NOMO-1 (cell line): ENCODE results near the gene NGDN.
"Not testable (repeated sequence)": the region's sequence is repeated elsewhere in the genome, so short reads cannot be mapped to it uniquely, and the experiment has no call there.

Experiments
- DNase-seq, 2 experiments: peaks; one replicate each; lab custom pipeline; 2025; ENCODE audit not compliant: unreplicated experiment in 2 of 2; lab: John Stamatoyannopoulos, UW

Gene NGDN

DNA sequence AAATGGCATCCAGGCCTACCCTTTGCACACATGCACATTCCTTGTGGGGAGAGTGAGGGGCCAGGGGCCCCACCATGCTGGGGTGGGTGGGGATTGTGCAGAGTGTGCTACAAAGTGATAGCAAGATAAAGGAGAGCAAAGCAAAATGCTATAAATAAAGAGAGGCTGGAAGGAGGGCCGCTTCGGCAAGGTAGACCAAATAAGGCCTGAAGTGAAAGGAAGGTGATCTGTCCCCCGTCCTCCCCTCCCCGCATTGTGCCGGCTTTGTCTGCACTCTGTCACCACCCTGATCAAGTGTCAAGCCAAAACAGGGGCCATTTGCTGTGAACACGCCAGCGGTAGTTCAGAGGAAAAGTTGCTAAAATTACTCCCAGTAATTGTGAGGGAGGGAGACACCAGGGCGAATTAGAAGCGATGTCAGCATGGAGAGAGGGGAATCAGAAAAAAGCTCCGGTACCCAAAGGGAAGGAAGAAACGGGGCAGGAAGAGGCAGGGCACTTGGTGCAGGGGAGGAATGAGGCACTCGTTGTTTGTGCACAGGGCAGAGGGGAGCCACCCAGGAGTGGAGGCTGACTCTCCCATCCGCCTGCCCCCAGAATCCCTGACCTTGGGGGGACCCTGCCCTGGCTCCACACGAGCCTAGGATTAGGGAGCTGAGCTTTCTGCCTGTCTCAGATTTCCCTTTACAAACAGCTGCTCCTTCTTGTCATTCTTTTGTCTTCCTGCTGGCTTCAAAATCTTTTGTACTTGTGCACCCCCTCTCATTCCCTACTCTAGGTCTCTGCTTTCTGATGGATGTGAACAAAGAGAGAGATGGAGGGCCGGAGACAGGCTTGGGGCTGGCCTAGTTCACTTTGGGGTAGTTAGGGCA is 31.2 kb upstream of the NGDN start:
- DNase-seq: no peak

DNA sequence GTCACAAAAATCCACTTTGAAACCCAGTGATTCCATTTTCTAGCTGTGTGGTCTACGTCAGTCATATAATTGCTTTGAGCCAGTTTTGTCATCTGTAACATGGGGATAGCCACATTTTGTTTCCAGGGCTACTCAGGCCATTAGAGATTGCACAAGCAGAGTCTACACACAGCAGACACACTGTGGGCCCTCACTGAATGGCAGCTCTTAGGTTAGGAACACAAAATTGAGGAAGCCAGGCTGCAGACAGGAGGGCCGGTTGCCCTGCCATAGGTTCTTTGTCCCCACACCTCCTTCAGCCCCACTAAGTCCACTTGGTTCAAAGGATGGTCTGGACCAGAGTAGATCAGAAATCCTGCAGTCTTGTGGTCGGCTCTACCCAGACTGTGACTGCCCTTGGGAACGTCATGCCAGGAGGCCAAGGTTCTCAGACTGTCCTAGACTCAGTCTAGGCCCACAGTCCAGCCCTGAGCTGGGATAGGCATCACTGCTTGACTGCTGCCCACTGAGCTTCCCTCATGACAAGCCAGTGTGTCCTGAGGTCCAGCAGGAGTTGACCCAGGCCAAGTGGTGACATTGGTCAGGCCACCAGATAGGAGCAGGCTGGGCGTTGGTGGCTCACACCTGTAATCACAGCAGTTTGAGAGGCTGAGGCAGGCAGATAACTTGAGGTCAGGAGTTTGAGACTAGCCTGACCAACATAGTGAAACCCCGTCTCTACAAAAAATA is 30.2 kb upstream of the NGDN start:
- DNase-seq: no peak

DNA sequence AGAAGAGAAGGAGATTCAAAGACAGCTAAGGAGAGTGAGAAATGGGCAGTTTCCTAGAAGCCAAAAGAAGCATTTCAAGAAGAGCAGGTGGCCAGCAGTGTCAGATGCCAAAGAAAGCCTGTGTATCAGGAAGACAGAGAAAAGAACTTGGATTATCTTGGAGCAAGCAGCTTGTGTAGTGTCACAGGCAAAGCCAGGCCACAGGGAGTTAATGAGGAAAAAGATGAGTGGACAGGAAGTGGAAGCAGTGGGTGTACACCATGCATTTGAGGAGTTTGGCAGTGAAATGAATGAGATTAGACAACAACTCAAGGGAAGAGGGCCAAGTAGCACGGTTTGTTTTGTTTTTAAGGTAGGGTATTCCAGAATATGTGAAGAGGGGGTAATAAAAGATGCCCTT is 28.4 kb upstream of the NGDN start:
- DNase-seq: no peak

DNA sequence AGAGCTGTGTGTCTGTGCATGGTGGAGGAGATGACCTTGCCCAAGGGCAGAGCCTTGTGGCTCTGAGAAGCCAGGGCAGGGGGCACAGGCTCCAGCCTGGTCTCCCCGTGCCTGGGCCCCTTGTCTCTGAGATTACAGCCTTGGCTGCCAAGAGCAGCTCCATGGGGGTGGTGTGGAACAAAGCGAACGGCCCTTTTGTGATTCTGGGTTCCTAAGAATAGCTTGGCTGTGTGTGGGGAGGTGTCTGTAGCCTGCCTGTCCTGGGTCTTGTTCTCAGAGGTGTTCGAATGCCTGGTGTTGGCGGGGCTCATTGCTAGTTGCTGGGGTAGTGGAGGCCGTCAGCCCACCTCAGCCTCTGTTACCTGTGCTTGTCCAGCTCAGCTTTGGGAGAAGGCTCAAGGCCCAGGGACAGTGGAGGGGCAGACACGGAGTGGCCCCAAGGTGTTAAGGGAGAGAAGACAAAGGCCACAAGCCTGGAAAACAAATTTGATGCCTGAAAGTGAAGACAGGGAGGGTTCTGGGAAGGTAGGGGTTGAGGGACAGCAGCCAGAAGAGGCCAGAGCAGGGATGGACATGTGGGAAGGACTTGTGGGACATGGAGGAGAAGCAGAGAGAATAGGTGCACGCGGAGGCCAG is 26.7 kb upstream of the NGDN start:
- DNase-seq: no peak

DNA sequence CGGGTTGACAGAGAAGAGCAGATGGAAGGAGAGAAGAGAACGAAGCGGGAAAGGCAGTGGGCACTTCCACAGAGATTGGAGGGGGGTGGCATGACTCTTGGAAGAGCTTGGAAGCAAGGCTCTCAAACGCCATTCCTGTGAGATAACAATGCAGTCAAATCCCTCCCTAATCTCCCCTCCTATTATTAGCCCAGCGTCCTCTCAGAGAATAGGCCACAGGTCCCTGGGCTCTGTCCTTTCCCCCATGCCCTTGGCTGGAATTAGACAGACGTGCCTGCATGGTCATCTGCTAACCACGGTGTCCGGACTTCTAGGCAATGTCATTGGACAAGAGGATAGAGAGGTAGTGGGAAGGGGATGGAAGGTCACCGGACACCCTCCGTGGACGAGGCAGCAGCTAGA is 26.1 kb upstream of the NGDN start:
- no peak for DNase-seq

DNA sequence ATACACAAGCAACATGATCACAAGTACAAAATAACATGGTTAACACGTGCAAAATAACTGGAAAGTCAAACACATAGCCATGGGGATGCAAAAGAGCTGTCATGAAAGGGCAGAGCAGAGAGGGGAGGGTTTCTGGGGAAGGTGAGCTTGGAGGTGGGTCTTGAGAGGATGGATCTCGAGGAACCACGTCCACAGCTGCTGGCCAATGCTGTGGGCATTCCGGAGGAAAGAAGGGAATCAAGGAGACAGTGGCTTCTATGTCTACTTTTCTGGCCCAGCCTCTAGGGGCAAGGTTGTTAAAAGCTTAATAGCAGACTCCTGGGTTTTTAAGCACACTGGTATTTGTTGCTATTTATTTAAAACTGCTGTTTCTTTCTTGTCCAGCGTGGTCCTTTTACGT is 25.6 kb upstream of the NGDN start:
- no peak for DNase-seq

DNA sequence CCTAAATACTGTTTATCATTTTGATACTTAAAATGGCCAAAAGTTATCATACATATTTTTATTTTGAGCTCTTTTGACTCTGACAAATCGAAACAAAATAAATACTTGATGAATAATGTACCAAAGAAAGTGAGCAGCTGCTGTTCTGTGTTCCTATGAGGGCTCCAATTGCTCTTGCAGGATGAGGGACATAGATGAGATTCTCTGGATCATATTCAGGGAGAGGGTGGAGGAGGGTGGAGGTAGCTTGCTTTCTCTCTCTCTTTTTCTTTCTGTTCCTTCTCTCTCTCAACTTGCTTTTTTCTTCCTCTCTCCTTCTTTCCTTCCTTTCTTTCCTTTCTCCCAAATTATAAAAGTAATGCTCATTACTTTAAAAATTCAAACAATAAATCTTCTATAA is 25.2 kb upstream of the NGDN start:
- DNase-seq: no peak

DNA sequence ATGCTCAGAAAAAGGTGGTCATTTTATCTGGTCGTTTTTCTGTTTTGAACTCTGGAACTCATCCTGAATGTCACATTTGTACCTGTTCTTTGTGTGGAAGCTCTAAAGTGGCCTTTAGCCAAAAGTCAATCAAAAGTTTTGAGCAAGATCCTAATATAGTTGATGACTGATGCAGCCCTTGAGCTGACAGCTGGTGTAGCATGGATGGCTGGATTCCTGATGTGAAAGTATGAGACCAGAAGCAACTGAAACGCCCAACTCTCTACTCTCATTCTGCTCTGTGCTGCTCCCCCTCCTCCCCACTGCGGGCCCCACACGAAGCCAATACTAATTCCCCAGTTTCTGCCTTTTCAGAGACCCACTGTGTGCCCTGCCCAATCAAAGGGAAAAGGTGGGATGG is 23.7 kb upstream of the NGDN start:
- DNase-seq: no peak

DNA sequence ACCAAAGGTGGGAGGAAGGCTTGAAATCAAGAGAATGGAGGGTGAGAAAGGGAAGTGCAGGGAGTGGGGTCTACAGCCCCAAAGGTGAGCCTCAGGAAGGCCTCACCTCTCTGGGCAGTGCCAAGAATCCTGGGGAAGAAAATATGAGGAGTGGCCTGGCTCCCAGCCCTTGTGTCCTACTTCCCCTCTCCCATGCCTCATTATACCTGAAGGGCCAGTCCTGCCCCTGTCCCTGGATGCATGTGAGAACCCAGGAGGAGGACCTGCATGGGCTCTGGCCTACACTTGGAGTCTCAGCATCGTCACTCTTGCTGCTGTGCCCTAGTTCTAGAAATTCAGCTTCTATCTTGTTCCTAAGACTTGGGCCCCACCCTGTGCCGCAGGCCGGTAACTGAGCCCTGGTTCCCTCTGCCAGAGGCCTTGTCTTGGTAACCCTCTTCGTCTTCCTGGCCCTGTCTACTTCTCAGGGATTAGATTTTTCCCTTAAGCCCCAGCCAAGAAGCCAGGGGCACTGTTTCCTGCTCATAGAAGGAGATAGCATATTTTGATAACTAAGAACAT is 23.1 kb upstream of the NGDN start:
- DNase-seq: no peak

DNA sequence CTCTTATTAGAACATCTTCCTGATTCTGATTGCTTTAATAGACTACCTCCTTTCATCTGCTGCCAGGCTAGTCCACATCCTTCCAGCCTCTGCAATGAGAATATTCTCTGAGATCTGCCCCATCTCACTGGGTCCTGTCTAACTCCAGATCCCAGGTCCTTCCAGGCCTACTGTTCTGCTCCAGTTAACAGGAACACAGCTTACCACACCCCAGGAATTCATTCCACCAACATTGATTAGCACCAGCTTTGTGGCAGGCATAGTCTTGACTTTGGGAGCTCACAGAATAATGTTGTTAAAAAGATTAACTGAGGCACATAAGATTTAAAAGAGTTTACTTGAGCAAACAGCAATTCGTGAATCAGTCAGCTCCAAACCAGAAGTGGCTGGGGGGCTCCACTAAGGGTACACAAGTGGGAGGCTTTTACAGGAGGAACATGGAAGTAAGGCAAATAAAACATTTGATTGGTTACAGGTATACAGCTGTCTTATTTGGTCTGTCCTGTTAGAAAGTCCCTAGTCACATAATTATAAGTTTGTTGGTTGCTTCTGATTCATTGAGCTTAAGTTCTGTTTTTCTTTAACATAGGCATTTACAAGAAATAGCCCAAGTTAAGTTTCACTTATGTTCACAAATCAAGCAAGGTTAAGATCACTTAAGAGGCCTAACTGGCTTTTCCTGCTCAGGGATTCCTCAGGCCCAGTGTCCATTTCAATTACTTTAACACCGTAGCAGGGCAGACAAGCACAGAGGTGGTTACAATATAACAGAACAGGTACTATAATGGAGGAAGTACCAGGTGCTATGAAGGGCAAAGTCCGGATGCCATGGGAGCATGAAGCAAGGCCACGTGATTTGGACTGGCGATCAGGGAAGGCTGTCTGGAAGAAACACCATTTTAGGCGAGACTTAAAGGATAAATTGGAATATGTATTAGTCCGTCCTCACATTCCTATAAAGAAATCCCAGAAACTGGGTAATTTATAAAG is 21.8 kb upstream of the NGDN start:
- no peak for DNase-seq

DNA sequence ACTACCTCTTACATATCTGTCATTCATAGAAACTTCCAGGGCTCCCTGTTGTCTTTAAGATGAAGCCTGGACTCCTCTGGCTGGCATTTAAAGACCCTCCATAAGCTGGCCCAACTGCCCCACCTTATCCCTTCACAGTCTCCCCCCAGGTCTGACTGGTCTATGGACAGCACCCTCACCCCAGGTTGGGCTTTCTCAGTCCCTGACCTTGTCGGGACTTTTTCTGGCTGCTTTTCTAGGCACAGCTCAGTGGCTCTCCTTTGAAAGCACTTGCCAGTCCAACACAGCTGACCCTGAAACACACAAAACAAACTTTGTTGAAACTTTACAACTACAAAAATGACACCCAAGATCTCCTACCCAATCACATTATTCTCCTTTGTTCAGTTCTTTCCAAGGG is 20.2 kb upstream of the NGDN start:
- no peak for DNase-seq

DNA sequence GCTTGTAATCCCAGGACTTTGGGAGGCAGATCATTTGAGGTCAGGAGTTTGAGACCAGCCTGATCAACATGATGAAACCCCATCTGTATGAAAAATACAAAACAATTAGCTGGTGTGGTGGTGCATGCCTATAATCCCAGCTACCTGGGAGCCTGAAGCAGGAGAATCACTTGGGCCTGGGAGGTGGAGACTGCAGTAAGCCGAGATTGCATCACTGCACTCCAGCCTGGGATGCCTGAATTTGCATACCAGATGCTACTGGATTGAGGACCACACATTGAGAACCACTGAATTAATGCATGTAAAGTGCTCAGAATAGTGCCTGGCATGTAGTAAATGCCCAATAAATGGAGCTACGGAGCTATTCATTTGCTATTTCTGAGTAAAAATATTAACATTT is 19.1 kb upstream of the NGDN start:
- no peak for DNase-seq

DNA sequence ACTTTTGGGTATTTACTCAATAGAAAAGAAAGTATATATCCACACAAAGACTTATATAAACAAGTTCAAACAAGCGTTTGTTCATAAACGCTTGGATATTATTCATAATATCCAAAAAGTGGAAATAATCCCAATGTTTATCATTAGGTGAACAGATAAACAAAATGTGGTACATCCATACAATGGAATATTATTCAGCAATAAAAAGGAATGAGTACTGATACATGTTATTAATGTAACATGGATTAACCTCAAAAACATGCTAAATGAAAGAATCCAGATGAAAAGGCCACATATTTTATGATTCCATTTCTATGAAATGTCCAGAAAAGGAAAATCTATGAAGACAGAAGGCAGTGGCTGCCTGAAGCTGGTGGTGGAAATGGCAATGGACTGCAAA is 17.3 kb upstream of the NGDN start:
- DNase-seq: no peak

DNA sequence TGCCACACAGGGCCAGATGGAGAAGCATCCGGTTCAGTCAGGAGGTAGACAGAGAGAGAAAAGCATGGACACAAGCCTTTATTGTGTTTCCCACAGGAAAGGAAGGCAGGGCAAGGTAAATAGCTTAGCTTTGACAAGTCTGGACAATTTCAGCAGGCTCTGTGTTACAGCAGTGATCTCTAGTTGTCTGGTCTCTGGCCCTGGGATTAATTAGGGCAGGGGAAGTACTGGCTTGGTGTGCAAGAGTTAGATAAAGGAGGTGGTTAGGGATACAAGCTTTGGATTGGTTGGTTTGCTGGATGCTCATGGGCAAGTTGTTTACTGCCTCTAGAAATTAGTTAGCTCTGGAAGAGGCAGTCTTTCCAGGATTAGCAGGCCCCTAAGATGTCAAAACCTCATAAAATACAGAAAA is 15.1 kb upstream of the NGDN start:
- no peak for DNase-seq

DNA sequence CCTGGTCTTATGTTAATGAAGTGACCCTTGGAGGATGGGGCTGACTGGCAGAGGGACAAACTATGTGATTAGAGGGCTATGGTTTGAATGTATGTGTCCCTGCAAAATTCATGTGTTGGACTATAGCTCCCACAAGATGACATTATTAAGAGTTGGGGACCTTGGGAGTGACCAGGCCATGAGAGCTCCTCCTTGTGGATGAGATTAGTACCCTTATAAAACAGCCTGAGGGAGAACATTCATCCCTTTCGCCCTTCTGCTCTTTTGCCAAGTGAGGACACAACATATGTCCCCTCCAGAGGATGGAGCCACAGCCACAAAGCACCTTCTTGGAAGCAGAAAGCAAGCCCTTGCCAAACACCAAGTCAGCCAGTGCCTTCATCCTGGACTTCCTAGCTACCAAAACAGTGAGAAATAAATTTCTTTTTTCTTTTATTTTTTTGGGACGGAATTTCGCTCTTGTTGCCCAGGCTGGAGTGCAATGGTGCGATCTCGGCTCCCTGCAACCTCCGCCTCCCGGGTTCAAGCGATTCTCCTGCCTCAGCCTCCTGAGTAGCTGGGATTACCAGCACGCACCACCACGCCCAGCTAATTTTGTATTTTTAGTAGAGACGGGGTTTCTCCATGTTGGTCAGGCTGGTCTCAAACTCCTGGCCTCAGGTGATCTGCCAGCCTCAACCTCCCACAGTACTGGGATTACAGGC is 12.5 kb upstream of the NGDN start:
- DNase-seq: not testable (repeated sequence)

DNA sequence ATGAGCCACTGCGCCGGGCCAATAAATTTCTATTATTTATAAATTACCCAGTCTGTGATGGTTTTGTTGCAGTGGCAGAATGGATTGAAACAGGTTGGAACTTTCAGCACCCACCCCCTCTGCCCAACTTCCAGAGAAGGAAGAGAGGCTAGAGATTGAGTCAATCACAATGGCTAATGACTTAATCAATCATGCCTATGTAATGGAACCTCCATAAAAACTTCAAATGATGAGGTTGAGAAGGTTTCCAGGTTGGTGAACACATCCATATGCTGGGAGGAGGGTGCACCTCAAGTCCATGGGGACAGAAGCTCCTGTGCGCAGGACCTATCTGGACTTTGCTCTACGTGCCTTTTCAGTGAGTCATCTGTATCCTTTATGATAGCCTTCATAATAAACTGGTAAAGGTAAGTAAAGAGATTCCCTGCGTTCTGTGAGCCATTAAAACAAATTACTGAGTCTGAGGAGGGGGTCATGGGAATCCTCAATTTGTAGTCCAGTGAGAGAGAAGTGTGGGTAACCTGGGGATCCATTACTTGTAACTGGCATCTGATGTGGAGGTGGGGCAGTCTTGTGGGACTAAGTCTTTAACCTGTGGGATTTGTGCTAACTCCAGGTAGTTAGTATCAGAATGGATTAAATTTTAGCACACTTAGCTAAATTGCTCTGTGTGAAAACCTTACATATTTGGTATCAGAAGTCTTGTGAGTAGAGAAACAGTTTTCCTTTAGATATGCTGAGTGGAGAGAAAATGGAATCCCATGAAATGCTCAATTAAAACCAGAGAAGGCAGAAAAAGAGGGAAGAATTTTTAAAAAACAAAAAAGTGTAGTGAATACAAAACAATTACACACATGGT is 11.7 kb upstream of the NGDN start:
- no peak for DNase-seq

DNA sequence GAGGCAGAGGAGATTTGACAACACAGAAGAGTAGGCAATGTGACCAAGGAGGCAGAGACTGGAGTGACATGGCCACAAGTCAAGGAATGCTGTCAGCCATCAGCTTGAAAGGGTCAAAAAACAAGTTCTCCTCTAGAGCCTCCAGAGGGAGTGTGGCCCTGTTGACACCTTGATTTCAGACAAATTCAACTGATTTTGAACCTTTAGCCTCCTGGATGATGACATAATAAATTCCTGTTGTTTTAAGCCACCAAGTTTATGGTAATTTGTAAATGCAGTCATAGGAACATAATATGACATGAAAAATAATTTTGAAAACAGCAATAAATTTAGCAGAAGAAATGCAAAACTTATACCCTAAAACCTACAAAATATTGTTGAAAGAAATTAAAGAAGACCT is 8.5 kb upstream of the NGDN start:
- no peak for DNase-seq

DNA sequence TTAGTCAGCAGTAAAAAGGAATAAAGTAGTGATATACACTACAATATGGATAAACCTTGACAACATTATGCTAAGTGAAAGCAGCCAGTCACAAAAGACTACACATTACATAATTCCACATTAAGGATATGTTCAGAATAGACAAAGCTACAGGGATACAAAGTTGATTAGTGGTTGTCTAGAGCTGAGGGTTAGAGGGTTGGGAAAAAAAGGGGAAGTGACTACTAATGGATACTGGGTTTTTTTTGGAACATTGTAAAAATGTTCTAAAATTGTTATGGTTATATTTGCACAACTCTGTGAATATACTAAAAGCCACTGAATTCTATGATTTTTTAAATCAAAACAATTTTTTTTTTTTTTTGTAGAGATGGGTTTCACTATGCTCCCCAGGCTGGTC is 4.8 kb upstream of the NGDN start:
- DNase-seq: peak; percentile 1 to 32

DNA sequence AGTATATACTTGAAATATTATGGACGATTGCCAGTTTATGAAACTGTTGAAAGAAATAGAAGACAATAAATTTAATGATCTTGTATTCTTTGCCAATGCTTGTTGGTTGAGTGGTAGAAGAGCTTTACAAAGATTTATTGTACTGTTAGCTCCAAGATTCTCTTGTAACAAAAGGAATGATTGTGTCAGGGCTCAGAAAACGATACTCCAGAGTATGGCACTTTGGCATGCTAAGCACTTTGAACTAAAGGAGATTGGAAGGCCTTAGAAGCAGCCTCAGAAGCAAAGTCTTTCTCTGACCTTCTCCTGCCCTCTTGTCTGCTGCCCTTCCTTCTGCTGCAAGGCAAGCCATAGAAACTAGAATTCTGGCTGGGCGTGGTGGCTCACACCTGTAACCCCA is 4.2 kb upstream of the NGDN start:
- no peak for DNase-seq
